Liver (tissue), 9 donors: ENCODE results near the gene SORCS2. TPM values are rescaled to one million over a fixed set of nuclear protein-coding genes. Genes with fewer than 3 reads are reported as not detected.

Source experiments
- DNase-seq: peaks from one replicate; pipeline ENCODE4 v3.0.0-alpha.2; 2017; ENCODE audit warnings: low spot score
- H3K27ac ChIP-seq, 2 donors: one replicate each; pipeline ENCODE4 v1.7.0; 2013; ENCODE audit warnings: inconsistent platforms in 2 of 2, low read length in 2 of 2, control low read depth in 1 of 2, low read depth in 1 of 2, mild to moderate bottlenecking in 1 of 2
- H3K27me3 ChIP-seq, 4 donors: one replicate each; pipeline versions ENCODE4 v1.6.1 to v1.7.0; 2013; ENCODE audit warnings: low read length in 3 of 4, inconsistent platforms in 1 of 4, mild to moderate bottlenecking in 1 of 4, moderate library complexity in 1 of 4; ENCODE audit not compliant: control insufficient read depth in 4 of 4, insufficient read depth in 4 of 4
- H3K36me3 ChIP-seq, 4 donors: one replicate each; pipeline versions ENCODE4 v1.6.1 to v1.7.0; 2013; ENCODE audit warnings: low read length in 3 of 4, mild to moderate bottlenecking in 3 of 4, low read depth in 1 of 4, moderate library complexity in 1 of 4; ENCODE audit not compliant: control insufficient read depth in 4 of 4, insufficient read depth in 3 of 4
- H3K4me1 ChIP-seq, 4 donors: one replicate each; pipeline versions ENCODE4 v1.6.1 to v1.7.0; 2013; ENCODE audit warnings: low read length in 3 of 4, mild to moderate bottlenecking in 3 of 4, moderate library complexity in 1 of 4; ENCODE audit not compliant: control insufficient read depth in 4 of 4, insufficient read depth in 4 of 4
- H3K4me3 ChIP-seq, 3 donors: one replicate each; pipeline versions ENCODE4 v1.6.1 to v1.7.0; 2013; ENCODE audit warnings: low read length in 3 of 3, control low read depth in 1 of 3, low read depth in 1 of 3, mild to moderate bottlenecking in 1 of 3
- H3K9ac ChIP-seq, 2 donors: one replicate each; pipeline ENCODE4 v1.7.0; 2013; ENCODE audit warnings: low read length in 2 of 2, mild to moderate bottlenecking in 2 of 2, moderate library complexity in 2 of 2, control low read depth in 1 of 2, low read depth in 1 of 2
- H3K9me3 ChIP-seq, 4 donors: one replicate each; pipeline versions ENCODE4 v1.6.1 to v1.7.0; 2013; ENCODE audit warnings: low read length in 3 of 4; ENCODE audit not compliant: control insufficient read depth in 4 of 4
- FOXA1 ChIP-seq: IDR thresholded peaks from 2 replicates; pipeline ENCODE4 v1.6.1; 2016; ENCODE audit warnings: antibody characterized with exemption
- FOXA2 ChIP-seq: IDR thresholded peaks from 2 replicates; pipeline ENCODE4 v1.6.1; 2016; ENCODE audit warnings: antibody characterized with exemption
- GABPA ChIP-seq, 2 donors: IDR thresholded peaks in 1 of 2; conservative IDR thresholded peaks in 1 of 2; 2 replicates each; pipeline ENCODE4 v1.6.1; 2016; ENCODE audit warnings: antibody characterized with exemption in 2 of 2, mild to moderate bottlenecking in 1 of 2, moderate library complexity in 1 of 2
- HNF4G ChIP-seq: IDR thresholded peaks from 2 replicates; pipeline ENCODE4 v1.6.1; 2016; ENCODE audit warnings: antibody characterized with exemption
- JUND ChIP-seq, 2 donors: IDR thresholded peaks; 2 replicates each; pipeline ENCODE4 v1.6.1; 2016; ENCODE audit warnings: antibody characterized with exemption in 2 of 2
- NR2F2 ChIP-seq: IDR thresholded peaks from 2 replicates; pipeline ENCODE4 v1.6.1; 2016; ENCODE audit warnings: antibody characterized with exemption
- RAD21 ChIP-seq, 2 donors: IDR thresholded peaks; 2 replicates each; pipeline ENCODE4 v1.6.1; 2016; ENCODE audit warnings: antibody characterized with exemption in 2 of 2, mild to moderate bottlenecking in 2 of 2
- RXRA ChIP-seq, 2 donors: IDR thresholded peaks; 2 replicates each; pipeline ENCODE4 v1.6.1; 2017 to 2018; ENCODE audit warnings: antibody characterized with exemption in 2 of 2, mild to moderate bottlenecking in 1 of 2
- SP1 ChIP-seq: IDR thresholded peaks from 2 replicates; pipeline ENCODE4 v1.6.1; 2018; ENCODE audit warnings: antibody characterized with exemption, mild to moderate bottlenecking
- TAF1 ChIP-seq: conservative IDR thresholded peaks from 2 replicates; pipeline ENCODE4 v1.6.1; 2016; ENCODE audit warnings: antibody characterized with exemption, mild to moderate bottlenecking
- YY1 ChIP-seq: IDR thresholded peaks from 2 replicates; pipeline ENCODE4 v1.6.1; 2016; ENCODE audit warnings: antibody characterized with exemption, mild to moderate bottlenecking
- WGBS: extraction: QIAGEN DNeasy Blood & Tissue Kit; methylation state at CpG from one replicate; pipeline ENCODE4 v1.1.7; 2013; 5-methylcytosine and 5-hydroxymethylcytosine counted together
- polyA plus RNA-seq, 2 donors: library from polyadenylated mRNA; stranded (reverse) in 1 of 2; unstranded in 1 of 2; fragments of 200-250 nt in 1 of 2; fragments of >200 nt in 1 of 2; fragmentation: Nextera tagmentation in 1 of 2; extraction: Ambion mirVana in 1 of 2; gene quantifications; one replicate each; pipeline versions ENCODE4 v1.2.1 to v1.2.3, GENCODE V29; 2013 to 2015
- total RNA-seq, 2 donors: library from RNA; depleted of rRNA; stranded (reverse); fragments of >200 nt; gene quantifications; one replicate each; pipeline ENCODE4 v1.2.3, GENCODE V29; 2014
- TF ChIP-seq, protein P1 (sequence below): IDR thresholded peaks from 2 replicates; pipeline ENCODE4 v1.6.1; 2016; ENCODE audit warnings: antibody characterized with exemption
- TF ChIP-seq, protein P2 (sequence below): IDR thresholded peaks from 2 replicates; pipeline ENCODE4 v1.6.1; 2016; ENCODE audit warnings: antibody characterized with exemption
- TF ChIP-seq, protein P3 (sequence below): IDR thresholded peaks from 2 replicates; pipeline ENCODE4 v1.6.1; 2016; ENCODE audit warnings: antibody characterized with exemption, mild to moderate bottlenecking
- donor health status: healthy.
- donor health status: healthy.
- donor health status: healthy.
- donor health status: healthy.
- donor health status: healthy.

The SORCS2 gene
- total and polyA plus RNA-seq, 4 donors = 0.10 to 1.4 (median 0.92) TPM

DNA sequence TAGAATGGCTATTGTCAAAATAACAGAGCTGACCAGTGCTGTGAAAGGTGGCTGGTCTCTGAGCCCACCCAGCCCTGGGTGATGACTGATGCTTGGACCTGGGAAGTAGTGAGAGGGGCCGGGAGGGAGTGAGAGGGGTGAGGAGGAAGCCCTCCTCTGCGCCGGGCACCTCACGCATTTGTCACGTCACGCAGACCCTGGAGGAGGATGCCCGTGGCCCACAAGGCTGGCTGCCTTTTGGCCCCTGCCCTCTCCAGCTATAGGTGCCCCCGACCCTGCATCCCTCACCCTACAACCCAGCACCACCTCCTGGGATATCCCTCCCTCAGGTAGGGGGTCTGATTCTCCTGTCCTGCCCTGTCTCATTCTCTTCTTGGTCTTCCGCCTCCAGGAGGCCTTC lies 539.9 kb downstream of the SORCS2 start (continued):
- TF ChIP-seq NR2F2 (no peak), GABPA (IDR thresholded peaks at IDR 0.05 in 1 of 2, conservative IDR thresholded peaks at IDR 0.05 in 1 of 2) (no peak), TAF1 (no peak)

DNA sequence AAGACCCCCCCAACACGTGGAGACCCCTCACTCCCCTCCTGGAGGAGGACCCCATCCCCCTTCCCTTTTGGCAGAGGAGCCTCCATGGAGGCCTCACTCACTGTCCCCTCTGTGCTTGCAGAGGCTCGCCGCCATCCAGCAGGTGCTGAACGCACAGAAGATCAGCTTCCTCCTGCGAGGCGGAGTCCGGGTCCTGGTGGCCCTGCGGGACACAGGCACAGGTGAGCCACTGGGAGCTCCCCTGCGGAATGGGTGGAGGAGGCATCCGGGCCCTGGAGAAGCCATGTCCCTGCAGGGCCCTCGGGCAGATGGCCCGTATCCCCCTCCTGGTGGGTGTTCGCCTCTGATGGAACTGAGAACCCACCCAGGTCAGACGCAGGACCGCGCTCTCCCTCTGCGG lies 540.9 kb downstream of the SORCS2 start:
- no peak for DNase-seq
- Histone ChIP-seq H3K4me3 (no peak overlapping the region), H3K9me3 (peaks cover 0 to 4% (median 1%) of the 10 kb centered on the region in 4 donors), H3K36me3 (no peaks in the 10 kb centered on the region), H3K27me3 (no peaks in the 10 kb centered on the region), H3K9ac (no peak overlapping the region), H3K27ac (no peak overlapping the region), H3K4me1 (no peaks in the 10 kb centered on the region)
- TF ChIP-seq RAD21 (IDR thresholded peaks at IDR 0.05) (no peak), SP1 (no peak), JUND (IDR thresholded peaks at IDR 0.05) (no peak), TAF1 (no peak), NR2F2 (no peak)
- TF ChIP-seq, protein P1, sequence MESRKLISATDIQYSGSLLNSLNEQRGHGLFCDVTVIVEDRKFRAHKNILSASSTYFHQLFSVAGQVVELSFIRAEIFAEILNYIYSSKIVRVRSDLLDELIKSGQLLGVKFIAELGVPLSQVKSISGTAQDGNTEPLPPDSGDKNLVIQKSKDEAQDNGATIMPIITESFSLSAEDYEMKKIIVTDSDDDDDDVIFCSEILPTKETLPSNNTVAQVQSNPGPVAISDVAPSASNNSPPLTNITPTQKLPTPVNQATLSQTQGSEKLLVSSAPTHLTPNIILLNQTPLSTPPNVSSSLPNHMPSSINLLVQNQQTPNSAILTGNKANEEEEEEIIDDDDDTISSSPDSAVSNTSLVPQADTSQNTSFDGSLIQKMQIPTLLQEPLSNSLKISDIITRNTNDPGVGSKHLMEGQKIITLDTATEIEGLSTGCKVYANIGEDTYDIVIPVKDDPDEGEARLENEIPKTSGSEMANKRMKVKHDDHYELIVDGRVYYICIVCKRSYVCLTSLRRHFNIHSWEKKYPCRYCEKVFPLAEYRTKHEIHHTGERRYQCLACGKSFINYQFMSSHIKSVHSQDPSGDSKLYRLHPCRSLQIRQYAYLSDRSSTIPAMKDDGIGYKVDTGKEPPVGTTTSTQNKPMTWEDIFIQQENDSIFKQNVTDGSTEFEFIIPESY = no peak
- TF ChIP-seq, protein P2, sequence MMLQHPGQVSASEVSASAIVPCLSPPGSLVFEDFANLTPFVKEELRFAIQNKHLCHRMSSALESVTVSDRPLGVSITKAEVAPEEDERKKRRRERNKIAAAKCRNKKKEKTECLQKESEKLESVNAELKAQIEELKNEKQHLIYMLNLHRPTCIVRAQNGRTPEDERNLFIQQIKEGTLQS = no peak
- 88% methylated on average over 17 of the region's 17 CpGs for WGBS

DNA sequence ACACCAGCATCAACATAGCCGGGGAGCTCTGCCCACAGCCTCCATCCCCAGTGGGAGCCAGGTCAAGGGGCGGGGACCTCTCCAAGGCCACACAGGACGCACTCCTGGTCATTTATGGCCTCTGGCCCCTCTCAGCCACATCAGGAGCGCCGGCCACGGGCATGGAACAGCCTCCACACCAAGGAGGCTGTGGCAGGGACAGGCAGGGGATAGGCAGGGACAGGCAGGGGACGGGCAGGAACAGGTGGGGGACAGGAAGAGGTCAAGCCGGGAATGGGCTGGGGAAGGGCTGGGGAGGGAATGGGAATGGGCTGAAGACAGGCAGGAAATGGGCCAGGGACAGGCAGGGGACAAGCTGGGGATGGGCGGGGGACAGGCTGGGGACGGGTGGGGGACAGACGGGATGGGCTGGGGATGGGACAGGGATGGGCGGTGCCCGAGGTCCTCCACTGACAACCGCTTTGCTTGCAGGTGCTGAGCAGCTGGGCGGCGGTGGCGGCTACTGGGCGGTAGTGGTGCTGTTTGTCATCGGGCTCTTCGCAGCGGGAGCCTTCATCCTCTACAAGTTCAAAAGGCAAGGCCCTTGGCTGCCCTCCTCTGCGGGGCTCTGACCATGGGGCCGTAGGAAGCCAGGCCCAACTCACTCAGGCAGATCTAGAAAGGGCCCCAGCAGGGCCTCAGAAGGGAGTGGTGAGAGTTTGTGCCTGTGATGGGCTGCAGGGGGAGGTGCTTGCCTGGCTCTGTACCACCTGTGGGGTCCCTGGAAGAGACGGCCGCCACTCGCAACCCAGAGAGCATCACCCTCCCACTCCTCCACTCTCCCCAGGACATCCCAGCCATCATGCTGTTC lies 541.7 kb downstream of the SORCS2 start:
- no peak overlapping the region for H3K27ac ChIP-seq
- no peak overlapping the region for H3K9ac ChIP-seq
- H3K27me3 ChIP-seq = no peaks in the 10 kb centered on the region
- peaks cover 0 to 4% (median 1%) of the 10 kb centered on the region in 4 donors for H3K9me3 ChIP-seq
- H3K4me1 ChIP-seq = no peaks in the 10 kb centered on the region
- 81% methylated on average over 26 of the region's 26 CpGs for WGBS
- no peak for TF ChIP-seq GABPA (IDR thresholded peaks at IDR 0.05 in 1 of 2, conservative IDR thresholded peaks at IDR 0.05 in 1 of 2)
- no peak for TF ChIP-seq TAF1
- TF ChIP-seq, protein P2 = no peak
- TF ChIP-seq JUND (IDR thresholded peaks at IDR 0.05) = no peak
- no peak for TF ChIP-seq RXRA (IDR thresholded peaks at IDR 0.05)
- TF ChIP-seq, protein P3, sequence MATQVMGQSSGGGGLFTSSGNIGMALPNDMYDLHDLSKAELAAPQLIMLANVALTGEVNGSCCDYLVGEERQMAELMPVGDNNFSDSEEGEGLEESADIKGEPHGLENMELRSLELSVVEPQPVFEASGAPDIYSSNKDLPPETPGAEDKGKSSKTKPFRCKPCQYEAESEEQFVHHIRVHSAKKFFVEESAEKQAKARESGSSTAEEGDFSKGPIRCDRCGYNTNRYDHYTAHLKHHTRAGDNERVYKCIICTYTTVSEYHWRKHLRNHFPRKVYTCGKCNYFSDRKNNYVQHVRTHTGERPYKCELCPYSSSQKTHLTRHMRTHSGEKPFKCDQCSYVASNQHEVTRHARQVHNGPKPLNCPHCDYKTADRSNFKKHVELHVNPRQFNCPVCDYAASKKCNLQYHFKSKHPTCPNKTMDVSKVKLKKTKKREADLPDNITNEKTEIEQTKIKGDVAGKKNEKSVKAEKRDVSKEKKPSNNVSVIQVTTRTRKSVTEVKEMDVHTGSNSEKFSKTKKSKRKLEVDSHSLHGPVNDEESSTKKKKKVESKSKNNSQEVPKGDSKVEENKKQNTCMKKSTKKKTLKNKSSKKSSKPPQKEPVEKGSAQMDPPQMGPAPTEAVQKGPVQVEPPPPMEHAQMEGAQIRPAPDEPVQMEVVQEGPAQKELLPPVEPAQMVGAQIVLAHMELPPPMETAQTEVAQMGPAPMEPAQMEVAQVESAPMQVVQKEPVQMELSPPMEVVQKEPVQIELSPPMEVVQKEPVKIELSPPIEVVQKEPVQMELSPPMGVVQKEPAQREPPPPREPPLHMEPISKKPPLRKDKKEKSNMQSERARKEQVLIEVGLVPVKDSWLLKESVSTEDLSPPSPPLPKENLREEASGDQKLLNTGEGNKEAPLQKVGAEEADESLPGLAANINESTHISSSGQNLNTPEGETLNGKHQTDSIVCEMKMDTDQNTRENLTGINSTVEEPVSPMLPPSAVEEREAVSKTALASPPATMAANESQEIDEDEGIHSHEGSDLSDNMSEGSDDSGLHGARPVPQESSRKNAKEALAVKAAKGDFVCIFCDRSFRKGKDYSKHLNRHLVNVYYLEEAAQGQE = no peak
- TF ChIP-seq FOXA2 = no peak
- no peak for TF ChIP-seq HNF4G
- TF ChIP-seq, protein P1 = no peak
- no peak for TF ChIP-seq YY1
- TF ChIP-seq FOXA1 = no peak
- H3K36me3 ChIP-seq = no peaks in the 10 kb centered on the region
- DNase-seq = no peak
- no peak overlapping the region for H3K4me3 ChIP-seq
